Endodermal cell (in vitro differentiated cells): ENCODE measurements around the gene TDRD7. TPM values are rescaled to one million over a fixed set of nuclear protein-coding genes. Genes with fewer than 3 reads are reported as not detected.
A peak's percentile ranks its signal among the peaks of the same experiment; 100 is the strongest.
"Not testable (repeated sequence)": the region's sequence is repeated elsewhere in the genome, so short reads cannot be mapped to it uniquely, and the experiment has no call there.

Experiments used
- DNase-seq: peaks from one replicate; pipeline ENCODE4 v3.0.0-alpha.2; 2017
- H3K27ac ChIP-seq: 2 replicates; pipeline ENCODE4 v1.5.1; 2013; ENCODE audit warnings: mild to moderate bottlenecking, low read depth, low read length, moderate library complexity
- H3K27me3 ChIP-seq: 2 replicates; pipeline ENCODE4 v1.6.1; 2013; ENCODE audit warnings: mild to moderate bottlenecking, low read length, moderate library complexity; ENCODE audit not compliant: insufficient read depth, control insufficient read depth, poor library complexity, severe bottlenecking
- H3K36me3 ChIP-seq: 2 replicates; pipeline ENCODE4 v1.7.0; 2013; ENCODE audit warnings: mild to moderate bottlenecking, low read length, moderate library complexity; ENCODE audit not compliant: control insufficient read depth, insufficient read depth
- H3K4me1 ChIP-seq: one replicate; pipeline ENCODE4 v1.7.0; 2013; ENCODE audit warnings: low read length; ENCODE audit not compliant: control insufficient read depth, insufficient read depth
- H3K4me3 ChIP-seq: 2 replicates; pipeline ENCODE4 v1.5.1; 2013; ENCODE audit warnings: mild to moderate bottlenecking, low read length, moderate library complexity
- H3K9ac ChIP-seq: 2 replicates; pipeline ENCODE4 v1.6.1; 2013; ENCODE audit warnings: mild to moderate bottlenecking, low read length, moderate library complexity; ENCODE audit not compliant: poor library complexity, severe bottlenecking; ENCODE audit errors: extremely low read depth
- H3K9me3 ChIP-seq: 2 replicates; pipeline ENCODE4 v1.6.1; 2013; ENCODE audit warnings: mild to moderate bottlenecking, low read length, moderate library complexity; ENCODE audit not compliant: control insufficient read depth
- H3K27ac Mint-ChIP-seq: 2 replicates; pipeline ENCODE4 v1.8.0; 2020; ENCODE audit warnings: mixed read lengths
- H3K27me3 Mint-ChIP-seq: 2 replicates; pipeline ENCODE4 v1.8.0; 2021; ENCODE audit warnings: mild to moderate bottlenecking, mixed read lengths; ENCODE audit not compliant: insufficient read depth
- H3K36me3 Mint-ChIP-seq: 2 replicates; pipeline ENCODE4 v1.8.0; 2020; ENCODE audit warnings: low read depth, mixed read lengths
- H3K4me1 Mint-ChIP-seq: 2 replicates; pipeline ENCODE4 v1.8.0; 2020; ENCODE audit warnings: mixed read lengths
- H3K4me3 Mint-ChIP-seq: 2 replicates; pipeline ENCODE4 v1.8.0; 2020; ENCODE audit warnings: mild to moderate bottlenecking, moderate library complexity, mixed read lengths
- H3K9me3 Mint-ChIP-seq: 2 replicates; pipeline ENCODE4 v1.8.0; 2020; ENCODE audit warnings: mild to moderate bottlenecking, mixed read lengths
- WGBS, 2 experiments: methylation state at CpG; one replicate each; pipeline versions ENCODE4 v1.1.5 to v1.1.7; 2013; ENCODE audit warnings: missing lambda C conversion rate in 2 of 2, mixed read lengths in 1 of 2; ENCODE audit not compliant: insufficient coverage in 1 of 2, insufficient read length in 1 of 2; 5-methylcytosine and 5-hydroxymethylcytosine counted together
- total RNA-seq, 2 donors: library from RNA; stranded (reverse); fragmentation: NEBNext Ultra II Directional in 1 of 2; extraction: Animal tissue kit (Norgen Biotek cat#: 25700) in 1 of 2; gene quantifications; 2 replicates in 1 of 2; 3 replicates in 1 of 2; pipeline ENCODE4 v1.2.1, GENCODE V29; 2021
- TF ChIP-seq, protein P1 (sequence below): fragments of 200-600 bp; sonication (generic); conservative IDR thresholded peaks from 2 replicates; pipeline ENCODE4 v1.5.0; 2021; ENCODE audit warnings: antibody characterized with exemption, mild to moderate bottlenecking

TDRD7 gene
- total RNA-seq, 2 donors from 2014 or later: 25.9 to 31.9 TPM

DNA sequence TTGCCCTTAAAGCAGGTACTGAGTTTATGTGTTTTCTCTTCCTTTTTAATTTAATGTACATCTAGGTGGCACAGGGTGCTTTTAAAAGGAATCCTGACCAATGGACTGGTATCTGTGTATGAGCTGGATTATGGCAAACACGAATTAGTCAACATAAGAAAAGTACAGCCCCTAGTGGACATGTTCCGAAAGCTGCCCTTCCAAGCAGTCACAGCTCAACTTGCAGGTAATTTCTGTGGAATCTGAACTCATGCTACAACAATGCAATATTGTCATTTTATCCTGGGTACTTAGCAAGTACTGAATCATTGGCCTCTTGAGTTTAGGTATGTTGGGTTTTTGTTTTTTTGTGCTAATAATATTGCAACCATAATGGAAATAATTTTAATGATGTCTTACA lies 75.2 kb downstream of the TDRD7 start:
- peaks cover 50% of the 10 kb centered on the region for H3K36me3 Mint-ChIP-seq
- H3K27me3 Mint-ChIP-seq: no peaks in the 10 kb centered on the region
- WGBS, 2 experiments: 67 to 97% methylated on average over 1 to 2 of the region's 2 CpGs
- Histone ChIP-seq H3K4me3 (no peak overlapping the region), H3K27ac (no peak overlapping the region), H3K4me1 (no peaks in the 10 kb centered on the region), H3K9me3 (peaks cover 23% of the 10 kb centered on the region), H3K9ac (no peak overlapping the region), H3K36me3 (peaks cover 59% of the 10 kb centered on the region), H3K27me3 (no peaks in the 10 kb centered on the region)
- H3K4me3 Mint-ChIP-seq: no peak overlapping the region
- no peak overlapping the region for H3K27ac Mint-ChIP-seq
- TF ChIP-seq, protein P1, sequence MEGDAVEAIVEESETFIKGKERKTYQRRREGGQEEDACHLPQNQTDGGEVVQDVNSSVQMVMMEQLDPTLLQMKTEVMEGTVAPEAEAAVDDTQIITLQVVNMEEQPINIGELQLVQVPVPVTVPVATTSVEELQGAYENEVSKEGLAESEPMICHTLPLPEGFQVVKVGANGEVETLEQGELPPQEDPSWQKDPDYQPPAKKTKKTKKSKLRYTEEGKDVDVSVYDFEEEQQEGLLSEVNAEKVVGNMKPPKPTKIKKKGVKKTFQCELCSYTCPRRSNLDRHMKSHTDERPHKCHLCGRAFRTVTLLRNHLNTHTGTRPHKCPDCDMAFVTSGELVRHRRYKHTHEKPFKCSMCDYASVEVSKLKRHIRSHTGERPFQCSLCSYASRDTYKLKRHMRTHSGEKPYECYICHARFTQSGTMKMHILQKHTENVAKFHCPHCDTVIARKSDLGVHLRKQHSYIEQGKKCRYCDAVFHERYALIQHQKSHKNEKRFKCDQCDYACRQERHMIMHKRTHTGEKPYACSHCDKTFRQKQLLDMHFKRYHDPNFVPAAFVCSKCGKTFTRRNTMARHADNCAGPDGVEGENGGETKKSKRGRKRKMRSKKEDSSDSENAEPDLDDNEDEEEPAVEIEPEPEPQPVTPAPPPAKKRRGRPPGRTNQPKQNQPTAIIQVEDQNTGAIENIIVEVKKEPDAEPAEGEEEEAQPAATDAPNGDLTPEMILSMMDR: peak; percentile 63
- peaks cover 8% of the 10 kb centered on the region for H3K9me3 Mint-ChIP-seq
- no peaks in the 10 kb centered on the region for H3K4me1 Mint-ChIP-seq
- DNase-seq: no peak

DNA sequence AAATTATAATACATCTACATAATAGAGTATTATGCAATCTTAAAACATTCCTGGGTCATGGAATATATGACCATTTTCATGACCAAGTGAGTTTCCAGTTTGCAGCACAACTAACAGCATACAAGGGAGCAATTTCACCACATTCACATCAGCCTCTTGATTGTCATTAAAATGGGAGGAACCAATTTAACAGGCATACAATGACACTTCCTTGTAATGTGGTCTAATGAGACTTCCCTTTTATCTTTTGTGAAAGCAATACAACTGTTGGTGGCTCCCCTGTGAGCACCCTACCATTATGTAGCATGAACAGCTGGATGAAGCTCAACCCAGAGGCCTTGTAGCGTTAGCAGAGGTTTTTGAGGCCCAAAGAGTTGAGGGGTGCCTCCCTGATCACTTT lies 76.0 kb downstream of the TDRD7 start:
- H3K27me3 Mint-ChIP-seq: no peaks in the 10 kb centered on the region
- H3K9ac ChIP-seq: no peak overlapping the region
- no peaks in the 10 kb centered on the region for H3K27me3 ChIP-seq
- no peak overlapping the region for H3K27ac ChIP-seq
- peaks cover 61% of the 10 kb centered on the region for H3K36me3 ChIP-seq
- H3K4me3 Mint-ChIP-seq: no peak overlapping the region
- H3K9me3 Mint-ChIP-seq: peaks cover 12% of the 10 kb centered on the region
- no peaks in the 10 kb centered on the region for H3K4me1 Mint-ChIP-seq
- no peak for DNase-seq
- 83 to 97% methylated on average over 1 of the region's 1 CpG for WGBS, 2 experiments
- H3K4me1 ChIP-seq: no peaks in the 10 kb centered on the region
- H3K36me3 Mint-ChIP-seq: peaks cover 54% of the 10 kb centered on the region
- H3K27ac Mint-ChIP-seq: no peak overlapping the region
- TF ChIP-seq, protein P1: no peak
- no peak overlapping the region for H3K4me3 ChIP-seq
- peaks cover 31% of the 10 kb centered on the region for H3K9me3 ChIP-seq

- 100% methylated on average over 1 of the region's 1 CpG for WGBS, 2 experiments
- TF ChIP-seq, protein P1: no peak
- Histone ChIP-seq H3K9me3 (peaks cover 31% of the 10 kb centered on the region), H3K9ac (no peak overlapping the region), H3K4me3 (no peak overlapping the region), H3K36me3 (peaks cover 61% of the 10 kb centered on the region), H3K27me3 (no peaks in the 10 kb centered on the region), H3K27ac (no peak overlapping the region), H3K4me1 (no peaks in the 10 kb centered on the region)
- H3K9me3 Mint-ChIP-seq: peaks cover 18% of the 10 kb centered on the region
- H3K27me3 Mint-ChIP-seq: no peaks in the 10 kb centered on the region
- H3K27ac Mint-ChIP-seq: no peak overlapping the region
- no peak overlapping the region for H3K4me3 Mint-ChIP-seq
- H3K36me3 Mint-ChIP-seq: peaks cover 76% of the 10 kb centered on the region
- H3K4me1 Mint-ChIP-seq: no peaks in the 10 kb centered on the region
- no peak for DNase-seq
These were observed 79.5 kb downstream of the TDRD7 start for GRCh38 chr9:97491216-97491999.

GRCh38 chr9:97497558-97498375 lies 85.9 kb downstream of the TDRD7 start:
- peaks cover 12% of the 10 kb centered on the region for H3K9me3 ChIP-seq
- 93 to 96% methylated on average over 5 to 31 of the region's 36 CpGs for WGBS, 2 experiments

DNA sequence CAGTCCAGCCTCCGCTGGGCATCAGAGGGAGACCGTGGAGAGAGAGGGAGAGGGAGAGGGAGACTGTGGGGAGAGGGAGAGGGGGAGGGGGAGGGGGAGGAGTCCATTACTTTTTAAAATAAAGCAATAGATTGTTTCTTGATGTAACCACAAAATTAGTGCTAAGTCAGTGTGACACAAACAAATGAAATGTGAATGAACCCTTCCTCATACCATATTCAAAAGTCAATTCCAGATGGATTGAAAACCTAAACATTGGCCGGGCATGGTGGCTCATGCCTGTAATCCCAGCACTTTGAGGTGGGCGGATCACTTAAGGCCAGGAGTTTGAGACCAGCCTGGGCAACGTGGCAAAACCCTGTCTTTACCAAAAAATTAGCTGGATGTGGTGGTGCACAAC lies 87.0 kb downstream of the TDRD7 start:
- H3K9me3 Mint-ChIP-seq: peaks cover 20% of the 10 kb centered on the region
- not testable (repeated sequence) for H3K27ac ChIP-seq, H3K27ac Mint-ChIP-seq, DNase-seq, H3K9ac ChIP-seq, H3K4me1 Mint-ChIP-seq, H3K4me1 ChIP-seq, H3K4me3 Mint-ChIP-seq, H3K4me3 ChIP-seq
- peaks cover 11% of the 10 kb centered on the region for H3K9me3 ChIP-seq
- peaks cover 45% of the 10 kb centered on the region for H3K27me3 ChIP-seq
- H3K27me3 Mint-ChIP-seq: peaks cover 52% of the 10 kb centered on the region
- peaks cover 30% of the 10 kb centered on the region for H3K36me3 Mint-ChIP-seq
- WGBS, 2 experiments: 81 to 87% methylated on average over 3 to 5 of the region's 5 CpGs
- peaks cover 20% of the 10 kb centered on the region for H3K36me3 ChIP-seq

More at GRCh38 chr9:97497558-97498375, 85.9 kb downstream of the TDRD7 start:
- not testable (repeated sequence) for H3K9ac ChIP-seq, H3K4me1 ChIP-seq, H3K27ac ChIP-seq, H3K4me1 Mint-ChIP-seq, H3K4me3 Mint-ChIP-seq, H3K4me3 ChIP-seq, H3K27ac Mint-ChIP-seq, DNase-seq
- Mint-ChIP-seq H3K36me3 (peaks cover 39% of the 10 kb centered on the region), H3K27me3 (peaks cover 41% of the 10 kb centered on the region), H3K9me3 (peaks cover 27% of the 10 kb centered on the region)
- Histone ChIP-seq H3K27me3 (peaks cover 34% of the 10 kb centered on the region), H3K36me3 (peaks cover 21% of the 10 kb centered on the region)
